HCT116 (cell line): ENCODE measurements around the gene KRTAP17-1. TPM values are rescaled to one million over a fixed set of nuclear protein-coding genes. Genes with fewer than 3 reads are reported as not detected.

Source experiments
- ATAC-seq: fragments of 200-7000 bp; cut with Tn5 transposase; 2 replicates; pipeline ENCODE4 v1.9.1; 2020; ENCODE audit warnings: mild to moderate bottlenecking, moderate library complexity
- BruUV-seq: library from RNA; stranded (reverse); fragments of 400-500 nt; replicated peaks from 2 replicates; lab custom pipeline; 2021; lab: Mats Ljungman, UMichigan
- CTCF ChIA-PET: fragments of 300-600 bp; sonication (Branson Sonifier 250); formaldehyde crosslinking; loops from one replicate; lab custom pipeline; 2021; ENCODE audit warnings: antibody characterized with exemption; lab: Charles Lee
- POLR2A ChIA-PET: fragments of 300-600, 350-600 bp; sonication (Branson Sonifier 250); formaldehyde crosslinking; loops from one replicate; lab custom pipeline; 2021; ENCODE audit warnings: antibody characterized with exemption; lab: Charles Lee
- RAD21 ChIA-PET, 2 experiments: fragments of 300-600 bp; sonication (Branson Sonifier 250); formaldehyde crosslinking; loops; one replicate each; lab custom pipeline; 2023; ENCODE audit warnings: low total read pairs in 2 of 2; ENCODE audit not compliant: uncharacterized antibody in 2 of 2, unreplicated experiment in 2 of 2, low non-redundant PET in 1 of 2; lab: Charles Lee
- DNase-seq: peaks from one replicate; pipeline ENCODE4 v3.0.0-alpha.2; 2010; ENCODE audit warnings: low read depth, low spot score
- H2AFZ ChIP-seq: fragments of 200-600 bp; shearing (Covaris generic), sonication (generic); 2 replicates; pipeline ENCODE4 v1.6.1; 2017; ENCODE audit warnings: low read depth, mixed run types, mixed read lengths, antibody characterized with exemption, low read length; ENCODE audit not compliant: poor library complexity, severe bottlenecking
- H3K27ac ChIP-seq: 2 replicates; pipeline ENCODE4 v1.5.1; 2012; ENCODE audit warnings: low read depth, low read length
- H3K27me3 ChIP-seq: fragments of 200-600 bp; sonication (generic); 2 replicates; pipeline ENCODE4 v1.6.1; 2016; ENCODE audit warnings: mixed run types, low read length, mixed read lengths; ENCODE audit not compliant: insufficient read depth
- H3K36me3 ChIP-seq, 2 experiments: fragments of 200-500 bp in 1 of 2; fragments of 200-600 bp in 1 of 2; sonication (Bioruptor generic) in 1 of 2; sonication (generic) in 1 of 2; 2 replicates each; pipeline versions ENCODE4 v1.5.1 to v1.6.1; 2014 to 2016; ENCODE audit warnings: low read length in 2 of 2, inconsistent platforms in 1 of 2, mixed read lengths in 1 of 2, mixed run types in 1 of 2; ENCODE audit not compliant: insufficient read depth in 2 of 2, control insufficient read depth in 1 of 2
- H3K4me1 ChIP-seq, 2 experiments: fragments of 200-600 bp in 1 of 2; sonication (generic) in 1 of 2; 2 replicates each; pipeline versions ENCODE4 v1.5.1 to v1.6.1; 2012 to 2017; ENCODE audit warnings: low read length in 2 of 2, inconsistent platforms in 1 of 2, mild to moderate bottlenecking in 1 of 2, mixed read lengths in 1 of 2, mixed run types in 1 of 2, moderate library complexity in 1 of 2; ENCODE audit not compliant: insufficient read depth in 2 of 2, control insufficient read depth in 1 of 2
- H3K4me2 ChIP-seq: fragments of 200-600 bp; sonication (generic); 2 replicates; pipeline ENCODE4 v1.6.1; 2017; ENCODE audit warnings: mixed run types, low read length, mixed read lengths
- H3K4me3 ChIP-seq, 2 experiments: fragments of 200-600 bp in 1 of 2; sonication (generic) in 1 of 2; replicated peaks in 1 of 2; 2 replicates each; pipeline ENCODE4 v1.5.1; 2011 to 2016; ENCODE audit warnings: low read length in 2 of 2, control low read depth in 1 of 2, low read depth in 1 of 2, mild to moderate bottlenecking in 1 of 2, mixed read lengths in 1 of 2, mixed run types in 1 of 2
- H3K79me2 ChIP-seq: fragments of 200-600 bp; sonication (generic); 2 replicates; pipeline ENCODE4 v1.6.1; 2017; ENCODE audit warnings: mild to moderate bottlenecking, mixed run types, low read length, moderate library complexity, mixed read lengths; ENCODE audit not compliant: insufficient read depth
- H3K9ac ChIP-seq: fragments of 200-600 bp; sonication (generic); 2 replicates; pipeline ENCODE4 v1.6.1; 2016; ENCODE audit warnings: low read length, mixed read lengths
- H3K9me2 ChIP-seq: fragments of 200-600 bp; sonication (generic), shearing (Covaris generic); 2 replicates; pipeline ENCODE4 v1.6.1; 2017; ENCODE audit warnings: mixed run types, mild to moderate bottlenecking, moderate library complexity; ENCODE audit not compliant: insufficient read depth
- H3K9me3 ChIP-seq, 2 experiments: fragments of 200-500 bp in 1 of 2; fragments of 200-600 bp in 1 of 2; sonication (Bioruptor generic) in 1 of 2; sonication (generic) in 1 of 2; 2 replicates each; pipeline ENCODE4 v1.6.1; 2014 to 2017; ENCODE audit warnings: low read length in 2 of 2, mixed read lengths in 2 of 2, inconsistent platforms in 1 of 2, low read depth in 1 of 2, mild to moderate bottlenecking in 1 of 2, mixed run types in 1 of 2, moderate library complexity in 1 of 2; ENCODE audit not compliant: control insufficient read depth in 1 of 2, insufficient read depth in 1 of 2
- H4K20me1 ChIP-seq: fragments of 200-600 bp; sonication (generic), shearing (Covaris generic); 2 replicates; pipeline ENCODE4 v1.6.1; 2017; ENCODE audit warnings: mixed run types, mild to moderate bottlenecking, moderate library complexity; ENCODE audit not compliant: insufficient read depth
- CBX3 ChIP-seq: IDR thresholded peaks from 2 replicates; pipeline ENCODE4 v1.6.1; 2012; ENCODE audit warnings: low read depth
- EGR1 ChIP-seq: IDR thresholded peaks from 2 replicates; pipeline ENCODE4 v1.6.1; 2012; ENCODE audit warnings: low read depth
- ELF1 ChIP-seq: IDR thresholded peaks from 2 replicates; pipeline ENCODE4 v1.6.1; 2012; ENCODE audit warnings: low read depth, borderline replicate concordance
- FOSL1 ChIP-seq: IDR thresholded peaks from 2 replicates; pipeline ENCODE4 v1.6.1; 2012; ENCODE audit warnings: low read depth
- JUND ChIP-seq: IDR thresholded peaks from 2 replicates; pipeline ENCODE4 v1.6.1; 2012
- POLR2A ChIP-seq: IDR thresholded peaks from 2 replicates; pipeline ENCODE4 v1.7.0; 2011; ENCODE audit warnings: borderline replicate concordance; ENCODE audit not compliant: insufficient read depth, insufficient read length; ENCODE audit errors: extremely low read depth
- SIN3A ChIP-seq: IDR thresholded peaks from 2 replicates; pipeline ENCODE4 v1.6.1; 2012; ENCODE audit warnings: low read depth
- SRF ChIP-seq: IDR thresholded peaks from 2 replicates; pipeline ENCODE4 v1.6.1; 2012; ENCODE audit warnings: low read depth
- TCF7L2 ChIP-seq: IDR thresholded peaks from 2 replicates; pipeline ENCODE4 v1.7.0; 2011; ENCODE audit warnings: borderline replicate concordance, inconsistent platforms; ENCODE audit not compliant: insufficient read depth, insufficient read length; ENCODE audit errors: extremely low read depth
- YY1 ChIP-seq: IDR thresholded peaks from 2 replicates; pipeline ENCODE4 v1.6.1; 2011; ENCODE audit warnings: low read length, low read depth, moderate library complexity, mild to moderate bottlenecking; ENCODE audit not compliant: insufficient replicate concordance; ENCODE audit errors: extremely low read depth
- ZNF274 ChIP-seq: fragments of 200-500 bp; sonication (Bioruptor generic); IDR thresholded peaks from 2 replicates; pipeline ENCODE4 v1.6.1; 2014; ENCODE audit warnings: mild to moderate bottlenecking, low read depth, low read length, inconsistent platforms
- intact Hi-C: fragments of 100-400 bp; cut with micrococcal nuclease; formaldehyde crosslinking; loops from 2 replicates; pipeline ENCODE4 v1.10.0; 2022
- total RNA-seq: library from RNA; stranded (reverse); gene quantifications from one replicate; pipeline ENCODE4 v1.2.1, GENCODE V29; 2021; ENCODE audit not compliant: unreplicated experiment
- TF ChIP-seq, protein P1 (sequence below), 3 experiments: fragments of 200-600 bp in 1 of 3; sonication (generic) in 1 of 3; IDR thresholded peaks in 2 of 3; conservative IDR thresholded peaks in 1 of 3; 2 replicates each; pipeline ENCODE4 v1.5.1; 2012 to 2017; ENCODE audit warnings: low read depth in 2 of 3, low read length in 2 of 3, antibody characterized with exemption in 1 of 3, borderline replicate concordance in 1 of 3, control low read depth in 1 of 3, mild to moderate bottlenecking in 1 of 3, mixed read lengths in 1 of 3, mixed run types in 1 of 3, moderate library complexity in 1 of 3; ENCODE audit not compliant: insufficient read depth in 1 of 3

The KRTAP17-1 gene
- total RNA-seq, 1 experiment from 2014 or later, result not detected

DNA sequence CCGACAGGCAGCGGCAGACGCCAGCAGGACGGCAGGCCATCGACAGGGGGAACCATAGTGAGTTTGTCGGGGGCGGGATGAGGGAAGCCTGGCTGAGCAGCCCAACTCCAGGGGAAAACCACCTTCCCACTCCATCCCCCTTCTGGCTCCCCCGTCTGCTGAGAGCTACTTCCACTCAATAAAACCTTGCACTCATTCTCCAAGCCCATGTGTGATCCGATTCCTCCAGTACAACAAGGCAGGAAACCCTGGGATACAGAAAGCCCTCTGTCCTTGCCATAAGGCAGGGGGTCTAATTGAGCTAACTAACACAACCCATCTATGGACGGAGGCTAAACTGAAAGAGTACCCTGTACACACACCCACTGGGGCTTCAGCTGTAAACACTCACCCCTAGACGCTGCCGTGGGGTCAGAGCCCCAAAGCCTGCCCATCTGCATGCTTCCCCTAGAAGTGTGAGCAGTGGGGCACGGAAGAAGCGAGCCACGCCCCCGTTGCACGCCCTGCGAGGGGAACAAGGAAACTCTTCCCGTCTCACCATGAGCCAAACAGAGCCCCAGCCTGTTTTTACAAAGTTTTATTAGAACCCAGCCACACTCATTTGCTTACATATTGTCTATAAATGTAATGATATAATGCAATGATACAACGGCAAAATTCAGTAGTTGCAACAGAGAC lies 16.9 kb downstream of the KRTAP17-1 start:
- Histone ChIP-seq H3K79me2 (no peaks in the 10 kb centered on the region), H3K36me3 (no peaks in the 10 kb centered on the region), H3K4me1 (no peaks in the 10 kb centered on the region), H3K27me3 (no peaks in the 10 kb centered on the region), H4K20me1 (no peaks in the 10 kb centered on the region), H3K9ac (no peak overlapping the region), H3K27ac (no peak overlapping the region), H3K9me3 (peaks cover 0 to 14% of the 10 kb centered on the region in 2 experiments; a peak in 1 of 4 replicates), H2AFZ (no peak overlapping the region), H3K4me2 (no peak overlapping the region), H3K4me3 (no peak overlapping the region), H3K9me2 (no peaks in the 10 kb centered on the region)
- RAD21 ChIA-PET, result no interaction called here
- POLR2A ChIA-PET, result no interaction called here
- TF ChIP-seq ELF1 (no peak), YY1 (no peak), ZNF274 (no peak), JUND (no peak), POLR2A (no peak)
- TF ChIP-seq, protein P1, sequence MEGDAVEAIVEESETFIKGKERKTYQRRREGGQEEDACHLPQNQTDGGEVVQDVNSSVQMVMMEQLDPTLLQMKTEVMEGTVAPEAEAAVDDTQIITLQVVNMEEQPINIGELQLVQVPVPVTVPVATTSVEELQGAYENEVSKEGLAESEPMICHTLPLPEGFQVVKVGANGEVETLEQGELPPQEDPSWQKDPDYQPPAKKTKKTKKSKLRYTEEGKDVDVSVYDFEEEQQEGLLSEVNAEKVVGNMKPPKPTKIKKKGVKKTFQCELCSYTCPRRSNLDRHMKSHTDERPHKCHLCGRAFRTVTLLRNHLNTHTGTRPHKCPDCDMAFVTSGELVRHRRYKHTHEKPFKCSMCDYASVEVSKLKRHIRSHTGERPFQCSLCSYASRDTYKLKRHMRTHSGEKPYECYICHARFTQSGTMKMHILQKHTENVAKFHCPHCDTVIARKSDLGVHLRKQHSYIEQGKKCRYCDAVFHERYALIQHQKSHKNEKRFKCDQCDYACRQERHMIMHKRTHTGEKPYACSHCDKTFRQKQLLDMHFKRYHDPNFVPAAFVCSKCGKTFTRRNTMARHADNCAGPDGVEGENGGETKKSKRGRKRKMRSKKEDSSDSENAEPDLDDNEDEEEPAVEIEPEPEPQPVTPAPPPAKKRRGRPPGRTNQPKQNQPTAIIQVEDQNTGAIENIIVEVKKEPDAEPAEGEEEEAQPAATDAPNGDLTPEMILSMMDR (IDR thresholded peaks at IDR 0.05 in 2 of 3, conservative IDR thresholded peaks at IDR 0.05 in 1 of 3; ENCODE audit: borderline replicate concordance in 1 of 3, insufficient read depth in 1 of 3, low read depth in 2 of 3, low read length in 2 of 3), result no peak
- no peak for DNase-seq
- no peak for ATAC-seq
- CTCF ChIA-PET, result no interaction called here
- intact Hi-C loops, result no loop called here
- BruUV-seq, result no TSS peak

DNA sequence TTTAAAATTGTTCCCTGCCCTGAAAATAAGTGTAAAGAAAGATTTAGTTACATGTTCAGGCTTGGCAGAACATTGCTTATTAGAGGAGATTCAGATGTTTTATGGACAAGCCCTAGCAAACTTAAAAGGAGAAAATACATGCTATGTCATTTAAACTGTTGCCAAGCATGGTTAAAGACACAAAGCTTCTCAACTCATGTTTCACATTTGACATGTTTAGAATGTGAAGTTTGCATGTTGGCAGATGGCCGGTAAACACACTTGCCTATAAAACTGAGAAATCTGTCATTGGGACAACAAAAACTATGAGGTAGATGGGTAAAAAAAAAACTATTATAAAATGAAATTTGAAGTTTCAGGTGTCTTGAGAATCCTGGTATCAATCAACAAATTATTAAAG lies 18.7 kb downstream of the KRTAP17-1 start:
- no TSS peak for BruUV-seq

More for the DNA sequence above, 18.7 kb downstream of the KRTAP17-1 start:
- ChIA-PET RAD21 (no interaction called here), CTCF (no interaction called here), POLR2A (no interaction called here)
- Histone ChIP-seq H3K79me2 (no peaks in the 10 kb centered on the region), H3K4me3 (no peak overlapping the region), H3K27ac (no peak overlapping the region), H4K20me1 (no peaks in the 10 kb centered on the region), H3K36me3 (no peaks in the 10 kb centered on the region), H3K4me2 (no peak overlapping the region), H3K27me3 (no peaks in the 10 kb centered on the region), H3K9ac (no peak overlapping the region), H3K9me2 (no peaks in the 10 kb centered on the region), H2AFZ (no peak overlapping the region), H3K4me1 (no peaks in the 10 kb centered on the region), H3K9me3 (peaks cover 0 to 14% of the 10 kb centered on the region in 2 experiments; a peak in 1 of 4 replicates)
- TF ChIP-seq CBX3, result no peak
- TF ChIP-seq ZNF274, result no peak
- no peak for TF ChIP-seq EGR1
- TF ChIP-seq SRF, result no peak
- no peak for TF ChIP-seq TCF7L2
- TF ChIP-seq SIN3A, result no peak
- TF ChIP-seq FOSL1, result no peak
- TF ChIP-seq ELF1, result no peak
- TF ChIP-seq JUND, result no peak
- intact Hi-C loops, result no loop called here
- ATAC-seq (no peak), DNase-seq (no peak)
